Measurements from ENCODE around the gene LILRA5. TPM values are rescaled to one million over a fixed set of nuclear protein-coding genes. Genes with fewer than 3 reads are reported as not detected.

LILRA5 gene
- total RNA-seq, 1 donor from 2014 or later = not detected

DNA sequence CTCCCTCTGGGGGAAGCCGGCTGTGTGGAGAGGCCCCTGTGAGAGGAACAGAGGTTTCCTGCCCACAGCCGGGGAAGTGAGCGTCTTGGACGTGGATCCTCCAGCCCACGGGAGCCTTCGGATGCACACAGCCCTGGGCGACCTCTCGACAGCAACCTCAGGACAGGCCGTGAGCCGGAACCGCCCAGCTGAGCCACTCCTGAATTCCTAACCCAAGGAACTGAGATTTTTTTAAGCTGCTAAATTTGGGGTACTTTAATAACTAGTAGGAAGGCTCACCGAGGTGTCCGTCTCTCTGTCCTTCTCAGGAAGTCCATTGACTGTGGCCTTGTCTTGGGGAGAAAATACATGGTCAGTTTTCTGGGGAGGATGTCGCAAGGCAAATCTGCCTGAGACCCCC, 42.7 kb upstream of the LILRA5 start:
- TF ChIP-seq, protein P1, sequence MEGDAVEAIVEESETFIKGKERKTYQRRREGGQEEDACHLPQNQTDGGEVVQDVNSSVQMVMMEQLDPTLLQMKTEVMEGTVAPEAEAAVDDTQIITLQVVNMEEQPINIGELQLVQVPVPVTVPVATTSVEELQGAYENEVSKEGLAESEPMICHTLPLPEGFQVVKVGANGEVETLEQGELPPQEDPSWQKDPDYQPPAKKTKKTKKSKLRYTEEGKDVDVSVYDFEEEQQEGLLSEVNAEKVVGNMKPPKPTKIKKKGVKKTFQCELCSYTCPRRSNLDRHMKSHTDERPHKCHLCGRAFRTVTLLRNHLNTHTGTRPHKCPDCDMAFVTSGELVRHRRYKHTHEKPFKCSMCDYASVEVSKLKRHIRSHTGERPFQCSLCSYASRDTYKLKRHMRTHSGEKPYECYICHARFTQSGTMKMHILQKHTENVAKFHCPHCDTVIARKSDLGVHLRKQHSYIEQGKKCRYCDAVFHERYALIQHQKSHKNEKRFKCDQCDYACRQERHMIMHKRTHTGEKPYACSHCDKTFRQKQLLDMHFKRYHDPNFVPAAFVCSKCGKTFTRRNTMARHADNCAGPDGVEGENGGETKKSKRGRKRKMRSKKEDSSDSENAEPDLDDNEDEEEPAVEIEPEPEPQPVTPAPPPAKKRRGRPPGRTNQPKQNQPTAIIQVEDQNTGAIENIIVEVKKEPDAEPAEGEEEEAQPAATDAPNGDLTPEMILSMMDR (conservative IDR thresholded peaks at IDR 0.05) = no peak
- no peaks in the 10 kb centered on the region for H3K4me1 Mint-ChIP-seq
- peak overlapping the region; percentile 12 for H3K27ac Mint-ChIP-seq (ENCODE audit: unreplicated experiment)
- H3K36me3 Mint-ChIP-seq (ENCODE audit: low read depth) = no peaks in the 10 kb centered on the region
- no peak overlapping the region for H3K4me3 Mint-ChIP-seq
- peaks cover 20% of the 10 kb centered on the region for H3K27me3 Mint-ChIP-seq (ENCODE audit: low read depth)
- no peaks in the 10 kb centered on the region for H3K9me3 Mint-ChIP-seq
- no peak for DNase-seq (ENCODE audit: low read depth, low spot score)

DNA sequence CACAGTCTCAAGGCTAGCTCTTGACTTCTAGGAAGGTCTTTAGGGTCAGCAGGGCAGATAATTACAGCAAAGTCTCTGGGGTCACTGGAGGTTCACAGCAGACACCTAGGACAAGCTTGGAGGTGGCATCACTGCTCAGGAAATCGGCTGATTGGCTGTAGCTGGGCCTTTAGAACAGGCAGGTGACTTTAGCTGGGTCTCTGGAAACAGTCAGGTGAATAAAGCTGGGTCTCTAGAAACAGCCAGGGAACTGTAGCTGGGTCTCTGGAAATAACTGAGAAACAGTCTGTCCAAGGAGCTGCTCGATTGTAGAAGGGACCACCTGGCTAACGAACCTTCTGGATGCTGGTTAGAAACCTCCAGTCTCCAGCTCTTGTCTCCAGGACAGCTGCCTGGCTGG, 41.8 kb upstream of the LILRA5 start:
- Mint-ChIP-seq H3K4me1 (no peaks in the 10 kb centered on the region), H3K27me3 (ENCODE audit: low read depth) (peaks cover 23% of the 10 kb centered on the region), H3K9me3 (no peaks in the 10 kb centered on the region), H3K36me3 (ENCODE audit: low read depth) (no peaks in the 10 kb centered on the region), H3K27ac (ENCODE audit: unreplicated experiment) (no peak overlapping the region), H3K4me3 (no peak overlapping the region)
- no peak for DNase-seq (ENCODE audit: low read depth, low spot score)
- TF ChIP-seq, protein P1 (conservative IDR thresholded peaks at IDR 0.05) = no peak

DNA sequence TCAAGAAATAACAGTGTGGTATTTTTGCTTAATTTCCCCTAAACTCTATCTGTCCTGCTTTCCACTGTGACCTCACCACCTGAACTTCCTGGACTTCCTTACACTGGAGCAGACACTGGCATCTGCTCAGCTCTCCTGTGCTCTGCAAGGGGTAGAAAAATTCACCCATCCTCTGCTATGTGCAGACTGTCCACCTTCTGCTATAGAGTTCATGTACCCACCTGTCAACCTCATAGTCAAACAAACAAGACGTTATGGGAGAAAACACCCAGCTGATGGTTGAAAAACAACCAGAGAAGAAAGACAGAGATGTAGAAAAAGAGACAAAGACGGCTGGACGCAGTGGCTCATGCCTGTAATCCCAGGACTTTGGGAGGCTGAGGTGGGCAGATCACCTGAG, 39.6 kb upstream of the LILRA5 start:
- H3K4me3 Mint-ChIP-seq = no peak overlapping the region
- no peaks in the 10 kb centered on the region for H3K4me1 Mint-ChIP-seq
- H3K27me3 Mint-ChIP-seq (ENCODE audit: low read depth) = peaks cover 38% of the 10 kb centered on the region
- no peak overlapping the region for H3K27ac Mint-ChIP-seq (ENCODE audit: unreplicated experiment)
- no peaks in the 10 kb centered on the region for H3K9me3 Mint-ChIP-seq
- no peaks in the 10 kb centered on the region for H3K36me3 Mint-ChIP-seq (ENCODE audit: low read depth)
- TF ChIP-seq, protein P1 (conservative IDR thresholded peaks at IDR 0.05) = no peak
- no peak for DNase-seq (ENCODE audit: low read depth, low spot score)

DNA sequence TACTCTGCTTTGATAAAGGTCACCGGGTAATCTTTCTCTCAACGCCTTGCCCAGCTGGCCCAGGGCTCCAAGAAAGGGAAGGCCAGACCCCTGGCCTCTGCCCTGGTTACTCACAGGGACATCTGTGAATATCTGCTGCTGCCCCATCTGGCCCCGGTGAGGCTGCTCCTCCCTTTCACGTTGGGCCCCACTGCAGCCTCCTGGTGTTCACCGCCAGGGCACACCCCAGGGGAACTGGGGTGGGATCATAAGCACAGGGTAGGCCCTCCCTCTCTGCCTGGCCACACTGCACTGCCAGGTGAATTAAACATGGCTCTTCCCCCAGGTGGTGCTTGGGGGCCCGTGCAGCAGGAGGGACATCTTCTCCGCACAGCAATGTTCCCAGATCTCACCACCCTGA, 39.1 kb upstream of the LILRA5 start:
- Mint-ChIP-seq H3K9me3 (no peaks in the 10 kb centered on the region), H3K4me1 (no peaks in the 10 kb centered on the region), H3K27ac (ENCODE audit: unreplicated experiment) (no peak overlapping the region), H3K36me3 (ENCODE audit: low read depth) (no peaks in the 10 kb centered on the region), H3K4me3 (no peak overlapping the region), H3K27me3 (ENCODE audit: low read depth) (peaks cover 43% of the 10 kb centered on the region)
- no peak for DNase-seq (ENCODE audit: low read depth, low spot score)
- TF ChIP-seq, protein P1 (conservative IDR thresholded peaks at IDR 0.05) = no peak

DNA sequence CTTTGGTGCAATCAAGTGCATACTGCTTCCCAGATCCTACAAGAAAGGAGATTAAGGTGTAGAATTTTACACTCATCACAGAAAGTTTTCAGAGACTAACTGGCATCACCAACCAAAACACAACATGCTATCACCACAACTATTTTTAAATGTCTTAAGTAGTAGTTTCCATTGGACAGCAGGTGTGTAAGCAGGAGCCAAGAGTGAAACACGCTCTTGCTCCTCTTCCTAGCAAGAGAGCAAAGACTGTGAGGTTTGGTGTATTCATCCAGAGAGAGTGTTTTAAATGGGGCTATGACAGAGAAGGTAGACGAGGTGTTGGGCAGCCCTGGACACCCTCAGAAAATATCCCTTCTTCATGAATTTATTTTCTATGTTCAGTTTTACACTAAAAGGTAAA, 38.5 kb upstream of the LILRA5 start:
- H3K36me3 Mint-ChIP-seq (ENCODE audit: low read depth) = no peaks in the 10 kb centered on the region
- no peaks in the 10 kb centered on the region for H3K9me3 Mint-ChIP-seq
- H3K27ac Mint-ChIP-seq (ENCODE audit: unreplicated experiment) = no peak overlapping the region
- H3K4me3 Mint-ChIP-seq = no peak overlapping the region
- TF ChIP-seq, protein P1 (conservative IDR thresholded peaks at IDR 0.05) = no peak
- H3K4me1 Mint-ChIP-seq = no peaks in the 10 kb centered on the region
- no peak for DNase-seq (ENCODE audit: low read depth, low spot score)
- peaks cover 48% of the 10 kb centered on the region for H3K27me3 Mint-ChIP-seq (ENCODE audit: low read depth)

DNA sequence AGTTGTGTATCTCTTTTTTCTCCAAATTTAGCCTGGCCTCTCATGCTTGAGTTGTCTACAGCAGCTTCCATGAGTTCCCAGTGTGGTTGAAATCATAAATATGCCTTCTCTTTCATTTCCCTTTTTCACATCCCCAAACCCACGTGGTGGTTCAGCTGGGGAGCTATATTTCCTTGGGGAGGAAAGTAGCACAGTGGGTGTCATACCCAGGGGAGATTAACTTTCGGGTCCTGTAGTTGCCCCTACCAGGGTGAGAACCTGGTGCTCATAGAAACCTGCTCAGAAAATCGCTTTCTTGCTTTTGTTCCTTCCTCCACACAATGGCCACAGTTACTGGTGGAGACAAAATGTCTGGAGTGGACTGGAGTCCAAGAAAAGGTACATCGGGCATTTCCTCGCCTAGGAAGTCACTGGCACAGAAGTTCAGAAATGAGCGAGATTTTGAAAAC, 33.0 kb upstream of the LILRA5 start:
- Mint-ChIP-seq H3K27ac (ENCODE audit: unreplicated experiment) (no peak overlapping the region), H3K4me3 (no peak overlapping the region), H3K9me3 (no peaks in the 10 kb centered on the region), H3K4me1 (peaks cover 4% of the 10 kb centered on the region), H3K36me3 (ENCODE audit: low read depth) (no peaks in the 10 kb centered on the region), H3K27me3 (ENCODE audit: low read depth) (peaks cover 32% of the 10 kb centered on the region)
- DNase-seq (ENCODE audit: low read depth, low spot score) = no peak
- TF ChIP-seq, protein P1 (conservative IDR thresholded peaks at IDR 0.05) = no peak

Measured in neural crest cell (in vitro differentiated cells).